Measurements from ENCODE around the gene ARHGAP10. TPM values are rescaled to one million over a fixed set of nuclear protein-coding genes. Genes with fewer than 3 reads are reported as not detected.

Gene ARHGAP10
- total RNA-seq, 1 donor from 2014 or later: 26.9 TPM

- Histone ChIP-seq H3K36me3 (no peaks in the 10 kb centered on the region), H3K27ac (peak overlapping the region; percentile 17), H3K4me1 (peaks cover 45% of the 10 kb centered on the region), H3K27me3 (no peaks in the 10 kb centered on the region), H3K9me3 (no peaks in the 10 kb centered on the region), H3K4me3 (no peak overlapping the region)
- intact Hi-C loops (cut with DNase I): no loop called here
- no peak for TF ChIP-seq CTCF (IDR thresholded peaks at IDR 0.05)
- ATAC-seq (peak; percentile 59), DNase-seq (no peak)
Observed at GRCh38 chr4:147786031-147786430, 54.1 kb downstream of the ARHGAP10 start.

GRCh38 chr4:147786531-147786930, 54.6 kb downstream of the ARHGAP10 start:
- Histone ChIP-seq H3K9me3 (no peaks in the 10 kb centered on the region), H3K4me1 (peaks cover 45% of the 10 kb centered on the region), H3K27me3 (no peaks in the 10 kb centered on the region), H3K4me3 (no peak overlapping the region), H3K36me3 (no peaks in the 10 kb centered on the region), H3K27ac (no peak overlapping the region)
- TF ChIP-seq CTCF (IDR thresholded peaks at IDR 0.05): no peak
- ATAC-seq (no peak), DNase-seq (no peak)
- intact Hi-C loops (cut with DNase I): no loop called here

DNA sequence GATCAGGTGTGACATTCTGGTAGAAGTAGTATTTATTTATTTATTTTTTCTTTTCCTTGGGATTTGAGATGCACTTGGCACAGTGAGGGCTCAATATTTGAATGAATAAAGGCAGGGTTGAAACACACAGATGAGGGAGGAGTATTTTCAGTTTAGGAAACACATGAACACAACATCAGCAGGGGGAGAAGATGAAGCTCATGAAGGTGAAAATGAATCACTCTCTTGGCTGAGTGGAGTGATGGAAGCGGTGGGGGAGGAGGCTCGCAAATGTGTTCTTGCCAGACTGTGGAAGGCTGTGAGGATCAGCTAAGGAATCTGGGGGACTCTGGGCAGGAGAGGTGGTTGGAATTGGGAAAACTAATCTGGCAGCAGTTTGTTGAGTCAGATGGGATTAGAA, 55.3 kb downstream of the ARHGAP10 start:
- no peak overlapping the region for H3K4me3 ChIP-seq
- H3K9me3 ChIP-seq: no peaks in the 10 kb centered on the region
- DNase-seq: no peak
- no peaks in the 10 kb centered on the region for H3K27me3 ChIP-seq
- no peak for TF ChIP-seq CTCF (IDR thresholded peaks at IDR 0.05)
- H3K36me3 ChIP-seq: no peaks in the 10 kb centered on the region
- ATAC-seq: no peak
- H3K27ac ChIP-seq: no peak overlapping the region
- H3K4me1 ChIP-seq: peaks cover 45% of the 10 kb centered on the region
- intact Hi-C loops (cut with DNase I): no loop called here

DNA sequence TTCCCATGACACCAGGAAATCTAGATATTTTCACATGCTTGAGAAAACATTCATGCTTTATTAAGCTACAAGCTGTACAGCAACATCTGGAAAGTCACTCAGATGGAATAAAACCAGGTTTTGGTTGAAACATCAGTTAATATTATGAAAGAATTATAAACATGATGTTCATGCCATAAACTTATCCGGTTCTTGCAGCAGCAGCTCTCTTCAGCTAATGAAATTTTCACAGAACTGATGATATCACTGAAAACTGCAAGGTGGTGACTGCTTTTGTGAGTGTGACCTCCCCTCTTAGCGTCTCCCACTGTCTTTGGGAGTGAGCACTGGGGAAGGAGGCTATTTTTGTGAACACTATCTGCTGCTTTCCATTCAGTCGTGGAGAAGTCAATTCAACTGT, 56.9 kb downstream of the ARHGAP10 start:
- Histone ChIP-seq H3K4me1 (peaks cover 50% of the 10 kb centered on the region), H3K27me3 (no peaks in the 10 kb centered on the region), H3K4me3 (no peak overlapping the region), H3K36me3 (no peaks in the 10 kb centered on the region), H3K9me3 (no peaks in the 10 kb centered on the region), H3K27ac (no peak overlapping the region)
- ATAC-seq: no peak
- intact Hi-C loops (cut with DNase I): no loop called here
- TF ChIP-seq CTCF (IDR thresholded peaks at IDR 0.05): no peak
- no peak for DNase-seq

GRCh38 chr4:147789596-147789995, 57.7 kb downstream of the ARHGAP10 start:
- intact Hi-C loops (cut with DNase I): no loop called here
- TF ChIP-seq CTCF (IDR thresholded peaks at IDR 0.05): no peak
- no peak overlapping the region for H3K27ac ChIP-seq
- no peak overlapping the region for H3K4me3 ChIP-seq
- ATAC-seq (no peak), DNase-seq (no peak)
- H3K27me3 ChIP-seq: no peaks in the 10 kb centered on the region
- H3K4me1 ChIP-seq: peaks cover 50% of the 10 kb centered on the region
- H3K36me3 ChIP-seq: no peaks in the 10 kb centered on the region
- H3K9me3 ChIP-seq: no peaks in the 10 kb centered on the region

GRCh38 chr4:147790412-147790811, 58.5 kb downstream of the ARHGAP10 start:
- no peak for ATAC-seq
- no peak for DNase-seq
- H3K4me1 ChIP-seq: peaks cover 46% of the 10 kb centered on the region

More at GRCh38 chr4:147790412-147790811, 58.5 kb downstream of the ARHGAP10 start:
- TF ChIP-seq CTCF (IDR thresholded peaks at IDR 0.05): no peak
- intact Hi-C loops (cut with DNase I): no loop called here
- no peak overlapping the region for H3K4me3 ChIP-seq
- no peaks in the 10 kb centered on the region for H3K9me3 ChIP-seq
- no peaks in the 10 kb centered on the region for H3K36me3 ChIP-seq
- H3K27me3 ChIP-seq: no peaks in the 10 kb centered on the region
- H3K27ac ChIP-seq: no peak overlapping the region
